ENCODE data around the gene GAS5. TPM values are rescaled to one million over a fixed set of nuclear protein-coding genes. Genes with fewer than 3 reads are reported as not detected.
A peak's percentile ranks its signal among the peaks of the same experiment; 100 is the strongest.
"Not testable (repeated sequence)": the region's sequence is repeated elsewhere in the genome, so short reads cannot be mapped to it uniquely, and the experiment has no call there.

The GAS5 gene
- total RNA-seq, 2 donors from 2014 or later = 604 to 736 TPM

DNA sequence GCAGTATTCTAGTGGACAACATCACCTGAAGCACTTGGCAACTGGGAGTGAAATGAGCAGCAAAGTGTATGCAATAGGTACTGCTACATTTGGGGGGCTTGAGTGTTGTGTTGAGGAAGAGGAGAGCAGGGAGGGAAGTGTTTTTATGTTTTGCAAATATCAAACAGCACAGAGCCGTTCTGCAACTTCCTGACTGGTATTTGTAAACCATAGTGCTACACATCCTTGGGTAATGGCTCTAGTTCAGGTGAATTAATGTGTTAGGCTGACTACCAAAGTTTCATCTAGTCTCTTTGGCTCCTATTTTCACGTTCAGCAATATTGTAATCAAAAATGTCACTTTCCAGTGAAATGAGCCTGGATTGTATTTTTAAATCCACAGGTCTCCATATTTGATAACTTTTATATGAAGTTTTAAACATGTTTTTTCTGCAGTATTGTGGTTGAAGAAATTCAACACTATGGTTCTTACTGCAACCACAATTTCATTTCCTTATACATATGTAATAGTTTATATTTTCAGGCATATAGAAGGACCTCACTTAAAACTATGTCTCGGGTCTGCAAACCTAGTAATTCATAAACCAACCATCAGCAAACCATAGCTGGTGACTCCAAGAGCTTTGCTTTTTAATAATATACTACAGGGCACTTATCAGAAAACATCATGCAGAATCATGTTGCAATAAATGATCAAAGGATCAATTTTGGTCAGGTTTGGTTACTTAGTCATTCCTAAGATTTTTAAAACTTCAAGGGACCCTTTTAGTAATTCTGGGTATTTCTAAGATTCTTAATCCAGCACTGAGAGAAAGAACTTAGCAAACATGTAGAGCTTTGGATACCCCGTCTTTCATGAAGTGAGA is 19.2 kb upstream of the GAS5 start:
- peak overlapping the region; percentile 21 for H3K27ac Mint-ChIP-seq
- DNase-seq = no peak

DNA sequence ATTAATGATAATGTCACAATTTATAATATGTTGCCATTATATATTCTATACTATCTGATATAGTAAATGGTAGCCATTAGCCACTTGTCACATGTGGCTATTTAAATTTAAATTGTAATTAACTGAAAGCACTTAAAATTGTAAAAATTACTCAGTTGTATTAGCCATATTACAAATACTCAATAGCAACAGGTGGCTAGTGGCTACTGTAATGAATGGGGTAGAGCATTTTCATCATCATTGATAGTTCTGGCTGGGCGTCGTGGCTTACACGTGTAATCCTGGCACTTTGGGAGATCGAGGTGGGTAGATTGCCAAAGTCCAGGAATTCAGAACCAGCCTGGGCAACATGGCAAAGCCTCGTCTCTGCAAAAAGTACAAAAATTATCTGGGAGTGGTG is 16.9 kb upstream of the GAS5 start:
- no peak overlapping the region for H3K27ac Mint-ChIP-seq
- no peak for ATAC-seq
- DNase-seq = no peak
- H3K36me3 Mint-ChIP-seq (ENCODE audit: low read depth) = peaks cover 4% of the 10 kb centered on the region
- no peaks in the 10 kb centered on the region for H3K9me3 ChIP-seq (ENCODE audit: control insufficient read depth, low read length, poor library complexity, severe bottlenecking)
- peaks cover 6% of the 10 kb centered on the region for H3K4me1 Mint-ChIP-seq
- H3K4me3 Mint-ChIP-seq = no peak overlapping the region
- no peaks in the 10 kb centered on the region for H3K27me3 Mint-ChIP-seq

More for the DNA sequence above, 19.2 kb upstream of the GAS5 start:
- Mint-ChIP-seq H3K27me3 (no peaks in the 10 kb centered on the region), H3K4me3 (no peak overlapping the region), H3K4me1 (peaks cover 10% of the 10 kb centered on the region), H3K36me3 (ENCODE audit: low read depth) (peaks cover 4% of the 10 kb centered on the region)
- no peak for ATAC-seq
- no peaks in the 10 kb centered on the region for H3K9me3 ChIP-seq (ENCODE audit: control insufficient read depth, low read length, poor library complexity, severe bottlenecking)

GRCh38 chr1:173881117-173881516 is 13.3 kb upstream of the GAS5 start:
- H3K36me3 Mint-ChIP-seq (ENCODE audit: low read depth); H3K4me3 Mint-ChIP-seq; H3K27me3 Mint-ChIP-seq; H3K4me1 Mint-ChIP-seq; H3K27ac Mint-ChIP-seq; ATAC-seq; H3K9me3 ChIP-seq (ENCODE audit: control insufficient read depth, low read length, poor library complexity, severe bottlenecking); DNase-seq: not testable (repeated sequence)

GRCh38 chr1:173878251-173878650 is 10.5 kb upstream of the GAS5 start:
- ATAC-seq (no peak), DNase-seq (no peak)
- H3K4me3 Mint-ChIP-seq = no peak overlapping the region
- peaks cover 7% of the 10 kb centered on the region for H3K36me3 Mint-ChIP-seq (ENCODE audit: low read depth)
- H3K27ac Mint-ChIP-seq = no peak overlapping the region
- no peaks in the 10 kb centered on the region for H3K9me3 ChIP-seq (ENCODE audit: control insufficient read depth, low read length, poor library complexity, severe bottlenecking)
- peaks cover 2% of the 10 kb centered on the region for H3K4me1 Mint-ChIP-seq
- no peaks in the 10 kb centered on the region for H3K27me3 Mint-ChIP-seq

- Mint-ChIP-seq H3K4me1 (peaks cover 5% of the 10 kb centered on the region), H3K36me3 (ENCODE audit: low read depth) (peaks cover 7% of the 10 kb centered on the region), H3K4me3 (no peak overlapping the region), H3K27ac (no peak overlapping the region), H3K27me3 (no peaks in the 10 kb centered on the region)
- no peaks in the 10 kb centered on the region for H3K9me3 ChIP-seq (ENCODE audit: control insufficient read depth, low read length, poor library complexity, severe bottlenecking)
- DNase-seq (no peak), ATAC-seq (no peak)
Observed at GRCh38 chr1:173876732-173877131, 8.9 kb upstream of the GAS5 start.

- Mint-ChIP-seq H3K4me3 (no peak overlapping the region), H3K27me3 (no peaks in the 10 kb centered on the region), H3K27ac (peak overlapping the region; percentile 92), H3K4me1 (peaks cover 39% of the 10 kb centered on the region), H3K36me3 (ENCODE audit: low read depth) (peaks cover 5% of the 10 kb centered on the region)
- no peak for DNase-seq
- ATAC-seq = no peak
- H3K9me3 ChIP-seq (ENCODE audit: control insufficient read depth, low read length, poor library complexity, severe bottlenecking) = no peaks in the 10 kb centered on the region
Observed at GRCh38 chr1:173871500-173871899, 3.7 kb upstream of the GAS5 start.

- H3K9me3 ChIP-seq (ENCODE audit: control insufficient read depth, low read length, poor library complexity, severe bottlenecking) = no peaks in the 10 kb centered on the region
- Mint-ChIP-seq H3K36me3 (ENCODE audit: low read depth) (peaks cover 5% of the 10 kb centered on the region), H3K4me3 (no peak overlapping the region), H3K27me3 (no peaks in the 10 kb centered on the region), H3K27ac (peak overlapping the region; percentile 92), H3K4me1 (peaks cover 42% of the 10 kb centered on the region)
- DNase-seq (no peak), ATAC-seq (no peak)
Observed at GRCh38 chr1:173871091-173871490, 3.3 kb upstream of the GAS5 start.

GRCh38 chr1:173870252-173871075 is 2.7 kb upstream of the GAS5 start:
- ATAC-seq (no peak), DNase-seq (no peak)
- peak overlapping the region; percentile 92 for H3K27ac Mint-ChIP-seq
- no peaks in the 10 kb centered on the region for H3K27me3 Mint-ChIP-seq
- no peaks in the 10 kb centered on the region for H3K9me3 ChIP-seq (ENCODE audit: control insufficient read depth, low read length, poor library complexity, severe bottlenecking)
- H3K4me3 Mint-ChIP-seq = peak overlapping the region; percentile 82
- peaks cover 47% of the 10 kb centered on the region for H3K4me1 Mint-ChIP-seq
- H3K36me3 Mint-ChIP-seq (ENCODE audit: low read depth) = peaks cover 6% of the 10 kb centered on the region

- Mint-ChIP-seq H3K4me3 (peak overlapping the region; percentile 91), H3K36me3 (ENCODE audit: low read depth) (peaks cover 10% of the 10 kb centered on the region), H3K27me3 (no peaks in the 10 kb centered on the region), H3K4me1 (peaks cover 58% of the 10 kb centered on the region), H3K27ac (peak overlapping the region; percentile 92)
- H3K9me3 ChIP-seq (ENCODE audit: control insufficient read depth, low read length, poor library complexity, severe bottlenecking) = no peaks in the 10 kb centered on the region
- DNase-seq = no peak
- no peak for ATAC-seq
Observed at GRCh38 chr1:173869021-173869359, 1.2 kb upstream of the GAS5 start.

GRCh38 chr1:173868266-173869020 is 654 bp upstream of the GAS5 start, which contains the start of gene ZBTB37:
Gene ZBTB37 (plus strand): TSS chr1:173868380. CDS start chr1:173870226, 1,846 bp downstream.
- peaks cover 61% of the 10 kb centered on the region for H3K4me1 Mint-ChIP-seq
- DNase-seq (peak; percentile 77 to 93 (median 91)), ATAC-seq (peak; percentile 68)
- H3K4me3 Mint-ChIP-seq = peak within 1 kb of the TSS; percentile 91
- H3K9me3 ChIP-seq (ENCODE audit: control insufficient read depth, low read length, poor library complexity, severe bottlenecking) = no peaks in the 10 kb centered on the region
- H3K27me3 Mint-ChIP-seq = no peaks in the 10 kb centered on the region
- H3K27ac Mint-ChIP-seq = peak within 1 kb of the TSS; percentile 92
- peaks cover 10% of the 10 kb centered on the region for H3K36me3 Mint-ChIP-seq (ENCODE audit: low read depth)

GRCh38 chr1:173867141-173867752 is 542 bp downstream of the GAS5 start:
- no peaks in the 10 kb centered on the region for H3K9me3 ChIP-seq (ENCODE audit: control insufficient read depth, low read length, poor library complexity, severe bottlenecking)
- Mint-ChIP-seq H3K27me3 (no peaks in the 10 kb centered on the region), H3K36me3 (ENCODE audit: low read depth) (peaks cover 10% of the 10 kb centered on the region), H3K27ac (peak overlapping the region; percentile 92), H3K4me1 (peaks cover 56% of the 10 kb centered on the region), H3K4me3 (peak overlapping the region; percentile 91)
- ATAC-seq (no peak), DNase-seq (peak in 1 of 3 donors; percentile 29)

- H3K9me3 ChIP-seq (ENCODE audit: control insufficient read depth, low read length, poor library complexity, severe bottlenecking) = no peaks in the 10 kb centered on the region
- DNase-seq = no peak
- H3K36me3 Mint-ChIP-seq (ENCODE audit: low read depth) = peaks cover 10% of the 10 kb centered on the region
- H3K4me1 Mint-ChIP-seq = peaks cover 55% of the 10 kb centered on the region
- no peaks in the 10 kb centered on the region for H3K27me3 Mint-ChIP-seq
- H3K27ac Mint-ChIP-seq = peak overlapping the region; percentile 92
- H3K4me3 Mint-ChIP-seq = peak overlapping the region; percentile 91
- no peak for ATAC-seq
Observed at GRCh38 chr1:173866413-173867115, 1.2 kb downstream of the GAS5 start.

All from T-helper 17 cell (primary cell).